ENCODE measurements around the gene CELF1. TPM values are rescaled to one million over a fixed set of nuclear protein-coding genes. Genes with fewer than 3 reads are reported as not detected.

Gene CELF1
- total and polyA plus RNA-seq, 2 of the 4 experiments (the other 2 are of a cell fraction) = 63.3 to 135 TPM

DNA sequence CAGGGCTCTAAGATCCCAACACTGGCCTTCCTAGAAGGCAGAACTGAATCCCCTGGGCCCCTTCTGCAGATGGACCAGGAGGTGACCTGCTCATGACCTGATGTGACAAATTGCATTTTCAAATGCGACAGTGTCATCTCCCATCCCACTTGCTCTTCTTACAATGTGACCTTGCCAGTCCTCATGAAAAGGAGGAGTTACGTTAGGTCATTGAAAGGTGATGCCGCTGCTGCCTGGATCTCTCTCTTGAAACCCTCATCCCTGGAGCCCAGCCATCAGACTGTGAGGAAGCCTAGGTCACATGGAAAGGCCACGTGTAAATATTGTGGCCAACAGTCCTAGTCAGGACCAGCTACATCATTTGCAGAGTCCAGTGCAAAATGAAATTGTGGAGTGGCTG, 47.0 kb upstream of the CELF1 start:
- ChIA-PET POLR2A (ENCODE audit: unreplicated experiment) (no interaction called here), CTCF (interaction anchor here (0.8 kb wide), 1 partner anchor 89 kb away, joined by 3 read pairs; no protein-coding TSS in a partner anchor)
- no peak overlapping the region for H2AFZ ChIP-seq (replicated peaks; ENCODE audit: low read length, poor library complexity)
- H4K91ac ChIP-seq (ENCODE audit: insufficient read depth, low read depth, low read length) = no peak overlapping the region
- no peak overlapping the region for H2BK15ac ChIP-seq (ENCODE audit: low read depth, low read length)
- H2AK9ac ChIP-seq (replicated peaks; ENCODE audit: low read depth, low read length, poor library complexity) = no peak overlapping the region
- no peak overlapping the region for H3K56ac ChIP-seq (ENCODE audit: extremely low read depth, insufficient read depth, low read length)
- ATAC-seq (ENCODE audit: low read depth) (no peak), DNase-seq (no peak)
- H3K4me1 ChIP-seq (ENCODE audit: control insufficient read depth, insufficient read depth, low read length) = no peaks in the 10 kb centered on the region; the same call in 1 of the 2 replicates
- in situ Hi-C loops (cut with MboI; ENCODE audit: low sequenced_read_pairs) (no loop called here), dilution Hi-C loops (cut with HindIII; ENCODE audit: low sequenced_read_pairs, unreplicated experiment) (no loop called here), intact Hi-C loops (cut with micrococcal nuclease) (no loop called here)
- H3K27me3 ChIP-seq (ENCODE audit: control insufficient read depth, insufficient read depth, low read length) = peaks cover 12% of the 10 kb centered on the region
- H3K23ac ChIP-seq (ENCODE audit: low read depth, low read length) = no peak overlapping the region
- TF ChIP-seq ELK1 (IDR thresholded peaks at IDR 0.05; ENCODE audit: borderline replicate concordance, low read depth, low read length) (no peak), NFE2L2 (IDR thresholded peaks at IDR 0.05; ENCODE audit: low read depth, low read length) (no peak), CTCF (conservative IDR thresholded peaks at IDR 0.05; ENCODE audit: low read depth, low read length) (no peak), CHD1 (IDR thresholded peaks at IDR 0.05; ENCODE audit: low read depth, low read length) (no peak), MAZ (IDR thresholded peaks at IDR 0.05; ENCODE audit: borderline replicate concordance, low read depth, low read length) (no peak), SMC3 (IDR thresholded peaks at IDR 0.05; ENCODE audit: low read depth, low read length) (no peak)
- TF ChIP-seq, protein P1, sequence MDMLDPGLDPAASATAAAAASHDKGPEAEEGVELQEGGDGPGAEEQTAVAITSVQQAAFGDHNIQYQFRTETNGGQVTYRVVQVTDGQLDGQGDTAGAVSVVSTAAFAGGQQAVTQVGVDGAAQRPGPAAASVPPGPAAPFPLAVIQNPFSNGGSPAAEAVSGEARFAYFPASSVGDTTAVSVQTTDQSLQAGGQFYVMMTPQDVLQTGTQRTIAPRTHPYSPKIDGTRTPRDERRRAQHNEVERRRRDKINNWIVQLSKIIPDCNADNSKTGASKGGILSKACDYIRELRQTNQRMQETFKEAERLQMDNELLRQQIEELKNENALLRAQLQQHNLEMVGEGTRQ (IDR thresholded peaks at IDR 0.05; ENCODE audit: low read depth, low read length) = no peak
- WGBS, 2 experiments (ENCODE audit: extremely low coverage in 2 of 2, insufficient read length in 1 of 2) = 50% methylated on average over 4 of the region's 4 CpGs; no CpG with 5 or more reads in 1 of the 2 experiments
- H3K27ac ChIP-seq (ENCODE audit: insufficient read depth, low read length) = no peak overlapping the region
- H4K20me1 ChIP-seq (ENCODE audit: insufficient read depth, low read length) = no peaks in the 10 kb centered on the region
- no peak overlapping the region for H3K4ac ChIP-seq (ENCODE audit: low read depth, low read length)
- H3K4me2 ChIP-seq (ENCODE audit: low read depth, low read length) = no peak overlapping the region
- H3K4me3 ChIP-seq (ENCODE audit: insufficient read depth, low read depth, low read length) = no peak overlapping the region
- no peak overlapping the region for H3K14ac ChIP-seq (replicated peaks; ENCODE audit: low read depth, low read length)
- no peak overlapping the region for H2BK20ac ChIP-seq (ENCODE audit: low read depth, low read length)
- no peaks in the 10 kb centered on the region for H3K9me1 ChIP-seq (ENCODE audit: insufficient read depth, low read length)
- H3K18ac ChIP-seq (ENCODE audit: low read depth, low read length) = no peak overlapping the region
- no peak overlapping the region for H4K5ac ChIP-seq (ENCODE audit: low read depth, low read length)
- no peak overlapping the region for H4K8ac ChIP-seq (ENCODE audit: low read depth in 2 of 2, low read length in 2 of 2)
- H2BK5ac ChIP-seq (ENCODE audit: low read depth, low read length, poor library complexity, severe bottlenecking) = no peak overlapping the region
- no peak overlapping the region for H2BK120ac ChIP-seq (ENCODE audit: low read depth, low read length)
- no peaks in the 10 kb centered on the region for H3K36me3 ChIP-seq (ENCODE audit: control insufficient read depth, insufficient read depth, low read length)
- no TSS peak for BruUV-seq (replicated peaks)
- H2AK5ac ChIP-seq (ENCODE audit: low read depth, low read length) = no peak overlapping the region
- no peak overlapping the region for H3K9ac ChIP-seq (ENCODE audit: low read depth, low read length)
- no peaks in the 10 kb centered on the region for H3K79me1 ChIP-seq (ENCODE audit: low read depth in 1 of 2, low read length in 2 of 2)
- no peaks in the 10 kb centered on the region for H3K9me3 ChIP-seq (ENCODE audit: control insufficient read depth, insufficient read depth, low read length)

Data from IMR-90 (cell line).